ENCODE data around the gene PDE7B.

DNA sequence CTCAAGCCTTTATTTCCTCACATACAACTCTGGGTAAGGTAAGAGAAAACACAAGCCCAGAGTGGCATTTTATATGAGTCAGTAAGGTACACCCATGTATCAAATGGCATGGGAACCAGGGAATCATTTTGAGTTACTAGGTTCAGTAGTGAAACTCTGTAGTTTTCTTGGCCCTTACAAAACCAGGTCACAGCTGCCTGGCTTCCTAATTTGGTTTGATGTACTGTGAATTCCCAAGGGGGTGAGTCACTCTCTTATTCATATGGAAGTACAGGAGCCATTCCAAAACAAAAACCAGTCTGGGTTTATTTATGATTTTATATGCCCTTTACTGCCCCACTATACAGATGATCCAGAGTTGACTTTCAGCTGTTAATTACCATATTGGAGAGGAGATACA, 70.7 kb downstream of the PDE7B start:
- TF ChIP-seq, protein P1, sequence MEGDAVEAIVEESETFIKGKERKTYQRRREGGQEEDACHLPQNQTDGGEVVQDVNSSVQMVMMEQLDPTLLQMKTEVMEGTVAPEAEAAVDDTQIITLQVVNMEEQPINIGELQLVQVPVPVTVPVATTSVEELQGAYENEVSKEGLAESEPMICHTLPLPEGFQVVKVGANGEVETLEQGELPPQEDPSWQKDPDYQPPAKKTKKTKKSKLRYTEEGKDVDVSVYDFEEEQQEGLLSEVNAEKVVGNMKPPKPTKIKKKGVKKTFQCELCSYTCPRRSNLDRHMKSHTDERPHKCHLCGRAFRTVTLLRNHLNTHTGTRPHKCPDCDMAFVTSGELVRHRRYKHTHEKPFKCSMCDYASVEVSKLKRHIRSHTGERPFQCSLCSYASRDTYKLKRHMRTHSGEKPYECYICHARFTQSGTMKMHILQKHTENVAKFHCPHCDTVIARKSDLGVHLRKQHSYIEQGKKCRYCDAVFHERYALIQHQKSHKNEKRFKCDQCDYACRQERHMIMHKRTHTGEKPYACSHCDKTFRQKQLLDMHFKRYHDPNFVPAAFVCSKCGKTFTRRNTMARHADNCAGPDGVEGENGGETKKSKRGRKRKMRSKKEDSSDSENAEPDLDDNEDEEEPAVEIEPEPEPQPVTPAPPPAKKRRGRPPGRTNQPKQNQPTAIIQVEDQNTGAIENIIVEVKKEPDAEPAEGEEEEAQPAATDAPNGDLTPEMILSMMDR (IDR thresholded peaks at IDR 0.05) = no peak
- no peak for TF ChIP-seq POLR2A (IDR thresholded peaks at IDR 0.05)

Measured in thyroid gland (tissue), 4 donors.